ENCODE measurements around the gene SORBS1.

DNA sequence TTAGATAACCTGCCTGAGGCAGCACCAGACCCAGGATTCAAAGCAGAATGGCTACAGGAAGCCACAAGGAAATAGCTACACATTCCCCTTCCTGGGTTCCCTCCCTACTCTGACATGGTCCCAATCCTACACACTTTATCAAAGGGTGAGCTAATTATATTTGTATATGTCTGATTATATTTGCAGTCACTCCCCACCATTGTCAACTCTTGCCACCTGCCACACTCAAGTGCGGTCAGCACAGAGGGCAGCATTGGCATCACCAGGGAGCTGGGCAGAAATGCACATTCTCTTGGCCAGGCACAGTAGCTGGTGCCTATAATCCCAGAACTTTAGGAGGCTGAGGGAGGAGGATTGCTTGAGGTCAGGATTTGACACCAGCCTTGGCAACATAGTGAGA lies 156.3 kb downstream of the SORBS1 start:
- no peak for TF ChIP-seq CTCF (IDR thresholded peaks at IDR 0.05; ENCODE audit: poor library complexity, severe bottlenecking)
- no peak for TF ChIP-seq EP300 (conservative IDR thresholded peaks at IDR 0.05; ENCODE audit: poor library complexity, severe bottlenecking)
- TF ChIP-seq POLR2AphosphoS5 (IDR thresholded peaks at IDR 0.05), result no peak
- TF ChIP-seq EZH2 (IDR thresholded peaks at IDR 0.05; ENCODE audit: borderline replicate concordance, insufficient read depth, low read length, poor library complexity, severe bottlenecking), result no peak
- no peak for TF ChIP-seq REST (IDR thresholded peaks at IDR 0.05; ENCODE audit: borderline replicate concordance)
- no peak for TF ChIP-seq MXI1 (conservative IDR thresholded peaks at IDR 0.05; ENCODE audit: poor library complexity, severe bottlenecking)

Data from neural cell (in vitro differentiated cells).